ENCODE measurements around the gene SERTAD4. TPM values are rescaled to one million over a fixed set of nuclear protein-coding genes. Genes with fewer than 3 reads are reported as not detected.

Gene SERTAD4
- total and polyA plus RNA-seq, 2 of the 8 experiments (the other 6 are each of a cell fraction or from before 2014, with no cell fraction given): 0.54 to 3.2 TPM

- CTCF ChIA-PET (ENCODE audit: partially characterized antibody): interaction anchor here (1.0 to 4.5 kb wide), 4 partner anchors 13 to 147 kb away, joined by 3 to 22 read pairs (median 4); no protein-coding TSS in a partner anchor
- Histone ChIP-seq H4K5ac (ENCODE audit: insufficient read length, low read depth, low read length) (no peak overlapping the region), H2BK120ac (replicated peaks; ENCODE audit: low read depth, low read length) (no peak overlapping the region), H4K8ac (ENCODE audit: extremely low read depth, insufficient read depth, low read length) (no peak overlapping the region), H3K9me3 (ENCODE audit: insufficient read depth in 2 of 2, low read depth in 1 of 2, low read length in 1 of 2) (no peaks in the 10 kb centered on the region), H4K91ac (replicated peaks; ENCODE audit: insufficient read length, low read length) (no peak overlapping the region), H2AK5ac (ENCODE audit: low read depth, low read length) (no peak overlapping the region), H3K56ac (replicated peaks; ENCODE audit: insufficient read length, low read depth, low read length) (no peak overlapping the region), H2BK15ac (ENCODE audit: low read length) (no peak overlapping the region), H3K4me2 (ENCODE audit: insufficient read depth in 1 of 2, low read depth in 2 of 2, low read length in 2 of 2) (no peak overlapping the region), H2BK5ac (ENCODE audit: low read depth, low read length) (no peak overlapping the region), H3K14ac (ENCODE audit: insufficient read length) (no peak overlapping the region), H2BK12ac (ENCODE audit: low read depth, low read length) (no peak overlapping the region), H3K18ac (ENCODE audit: extremely low read depth, low read length) (no peak overlapping the region), H3K27me3 (replicated peaks in 1 of 4; ENCODE audit: control insufficient read depth in 3 of 4, extremely low read depth in 1 of 4, insufficient read depth in 3 of 4, low read length in 3 of 4) (peaks cover 0 to 13% (median 9%) of the 10 kb centered on the region in 4 experiments; a peak in 4 of 7 replicates), H2BK20ac (ENCODE audit: low read length) (no peak overlapping the region), H3K36me3 (ENCODE audit: control insufficient read depth in 2 of 4, insufficient read depth in 4 of 4, low read length in 3 of 4) (no peaks in the 10 kb centered on the region), H3K79me2 (ENCODE audit: control insufficient read depth in 1 of 2, insufficient read depth in 2 of 2, low read length in 2 of 2) (no peaks in the 10 kb centered on the region), H3K4ac (replicated peaks; ENCODE audit: insufficient read length, low read depth, low read length) (no peak overlapping the region), H3K9ac (replicated peaks in 1 of 4; ENCODE audit: extremely low read depth in 1 of 4, low read depth in 3 of 4, low read length in 3 of 4) (no peak overlapping the region), H3K27ac (ENCODE audit: low read depth, low read length) (no peak overlapping the region), H3K23ac (ENCODE audit: insufficient read length) (no peak overlapping the region), H4K20me1 (replicated peaks in 1 of 2; ENCODE audit: control insufficient read depth in 1 of 2, insufficient read depth in 2 of 2, low read length in 2 of 2) (no peaks in the 10 kb centered on the region), H3K4me1 (replicated peaks in 1 of 4; ENCODE audit: control insufficient read depth in 3 of 4, insufficient read depth in 4 of 4, low read length in 3 of 4) (peaks cover 0 to 8% (median 3%) of the 10 kb centered on the region in 4 experiments; a peak in 4 of 7 replicates), H3K79me1 (ENCODE audit: low read depth, low read length) (no peaks in the 10 kb centered on the region), H3K4me3 (ENCODE audit: extremely low read depth in 1 of 4, insufficient read depth in 2 of 4, low read depth in 3 of 4, low read length in 4 of 4) (no peak overlapping the region), H3K23me2 (ENCODE audit: low read depth, low read length) (peaks cover 6% of the 10 kb centered on the region; the same call in 1 of the 2 replicates), H2AFZ (ENCODE audit: low read length) (no peak overlapping the region)
- FAIRE-seq (no peak), DNase-seq (ENCODE audit: low read depth in 1 of 2, low spot score in 2 of 2) (no peak)
- TF ChIP-seq GTF2F1 (IDR thresholded peaks at IDR 0.05; ENCODE audit: borderline replicate concordance, low read depth, low read length) (no peak), CBX8 (IDR thresholded peaks at IDR 0.05; ENCODE audit: borderline replicate concordance, low read depth, low read length) (no peak), SRF (IDR thresholded peaks at IDR 0.05; ENCODE audit: low read depth, low read length) (no peak), JUND (IDR thresholded peaks at IDR 0.05; ENCODE audit: low read length) (no peak), POLR2A (IDR thresholded peaks at IDR 0.05; ENCODE audit: control extremely low read depth in 1 of 2, low read depth in 2 of 2, low read length in 2 of 2) (no peak), CBX5 (IDR thresholded peaks at IDR 0.05; ENCODE audit: low read depth, low read length) (no peak), KDM5A (IDR thresholded peaks at IDR 0.05; ENCODE audit: low read length) (no peak), SIX5 (IDR thresholded peaks at IDR 0.05; ENCODE audit: low read depth, low read length) (no peak), EGR1 (IDR thresholded peaks at IDR 0.05; ENCODE audit: borderline replicate concordance, low read depth, low read length) (no peak), CREB1 (IDR thresholded peaks at IDR 0.05) (no peak), RXRA (IDR thresholded peaks at IDR 0.05; ENCODE audit: insufficient read depth, low read depth, low read length) (no peak), MAFK (IDR thresholded peaks at IDR 0.05; ENCODE audit: low read depth, low read length) (no peak), RAD21 (IDR thresholded peaks at IDR 0.05 in 1 of 2, conservative IDR thresholded peaks at IDR 0.05 in 1 of 2; ENCODE audit: low read depth in 2 of 2, low read length in 2 of 2) (no peak), TAF7 (optimal IDR thresholded peaks at IDR 0.05; ENCODE audit: borderline replicate concordance, low read depth, low read length) (no peak), BACH1 (IDR thresholded peaks at IDR 0.05; ENCODE audit: low read length) (no peak), ASH2L (IDR thresholded peaks at IDR 0.05; ENCODE audit: low read length) (no peak)
- POLR2A ChIA-PET (ENCODE audit: partially characterized antibody): interaction anchor here (1.1 kb wide), 1 partner anchor 85 kb away, joined by 4 read pairs; no protein-coding TSS in a partner anchor
- 86% methylated on average over 4 of the region's 4 CpGs; no CpG with 5 or more reads in 1 of the 2 experiments for whole genome bisulfite sequencing, 2 experiments (ENCODE audit: extremely low coverage in 1 of 2, insufficient coverage in 1 of 2, insufficient read length in 1 of 2, insufficient replicate concordance in 2 of 2, low coverage in 1 of 2, low lambda C conversion rate in 2 of 2, missing lambda C conversion rate in 1 of 2)
These were observed 56.7 kb downstream of the SERTAD4 start for GRCh38 chr1:210289248-210289647.

Data from H1 (cell line).